GM19328 (cell line): ENCODE results near the gene GDF10.

Experiments
- ATAC-seq: cut with Tn5 transposase; IDR thresholded peaks from one replicate; pipeline ENCODE4 v1.9.1; 2021; ENCODE audit warnings: mild to moderate bottlenecking, moderate library complexity; ENCODE audit not compliant: unreplicated experiment

The GDF10 gene

GRCh38 chr10:47311932-47312662 lies 12.1 kb downstream of the GDF10 start:
- no peak for ATAC-seq

DNA sequence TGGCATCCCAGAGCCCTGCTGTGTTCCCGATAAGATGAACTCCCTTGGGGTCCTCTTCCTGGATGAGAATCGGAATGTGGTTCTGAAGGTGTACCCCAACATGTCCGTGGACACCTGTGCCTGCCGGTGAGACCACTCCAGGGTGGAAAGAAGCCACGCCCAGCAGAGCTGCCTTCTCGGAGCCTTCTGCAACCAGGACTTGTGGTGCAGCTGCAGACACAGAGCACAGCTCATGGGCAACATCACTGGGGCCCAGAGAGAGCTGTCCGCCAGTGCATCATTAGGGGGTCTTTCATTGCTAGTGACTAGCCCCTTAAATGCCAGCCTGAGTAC lies 12.6 kb downstream of the GDF10 start:
- no peak for ATAC-seq

DNA sequence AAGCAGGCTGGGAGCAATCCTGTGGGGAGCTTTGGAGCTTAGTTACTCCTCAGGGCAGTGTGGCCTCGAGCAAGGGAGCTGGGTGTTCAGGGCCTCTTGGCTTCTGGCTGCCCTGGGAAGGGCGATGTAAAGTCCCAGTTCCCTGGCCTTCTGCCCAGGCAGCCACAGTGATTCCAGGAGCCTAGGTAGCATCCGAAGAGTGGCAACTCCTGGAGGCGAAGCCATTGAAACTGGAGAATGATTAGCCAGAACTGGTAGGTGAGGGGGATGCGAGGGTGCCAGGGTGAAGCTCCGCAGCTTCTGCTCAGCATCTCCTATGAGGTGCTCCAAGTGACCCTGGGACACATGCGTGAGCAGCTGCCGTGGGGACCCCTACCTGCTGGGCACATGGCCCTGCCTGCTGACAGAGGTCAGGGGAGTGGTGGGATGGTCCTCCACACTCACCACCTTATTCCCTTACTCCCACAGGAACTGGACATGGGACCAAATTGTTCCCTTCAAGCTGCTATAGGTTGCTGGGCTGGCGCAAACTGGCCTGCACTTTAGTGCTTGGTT lies 14.5 kb downstream of the GDF10 start:
- ATAC-seq, result no peak

- no peak for ATAC-seq
These were observed 15.4 kb downstream of the GDF10 start for GRCh38 chr10:47315421-47315820.

- ATAC-seq, result no peak
These were observed 16.1 kb downstream of the GDF10 start for GRCh38 chr10:47316131-47316530.

GRCh38 chr10:47317251-47317650 lies 17.3 kb downstream of the GDF10 start:
- ATAC-seq, result no peak

GRCh38 chr10:47318706-47319105 lies 18.7 kb downstream of the GDF10 start:
- no peak for ATAC-seq

GRCh38 chr10:47319784-47320183 lies 19.8 kb downstream of the GDF10 start:
- ATAC-seq, result no peak

DNA sequence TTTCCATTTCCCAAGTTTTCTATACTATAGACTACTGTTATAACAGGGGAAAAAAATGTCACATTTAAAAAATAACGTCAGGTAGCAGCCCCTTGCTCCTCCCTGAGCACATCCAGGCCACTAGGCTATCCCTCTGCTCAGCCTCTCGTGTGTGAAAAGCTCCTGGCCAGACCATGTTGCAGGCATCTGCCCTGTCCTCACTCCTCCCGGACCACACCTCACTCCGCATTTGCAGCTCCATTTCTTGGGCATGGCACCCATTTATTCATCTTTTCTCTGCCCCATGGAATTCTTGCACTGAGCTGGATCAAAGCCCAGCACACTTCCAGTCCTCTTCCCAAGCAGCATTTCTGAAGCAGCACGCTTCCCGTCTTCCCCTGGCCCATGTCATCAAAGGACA lies 20.8 kb downstream of the GDF10 start:
- no peak for ATAC-seq

DNA sequence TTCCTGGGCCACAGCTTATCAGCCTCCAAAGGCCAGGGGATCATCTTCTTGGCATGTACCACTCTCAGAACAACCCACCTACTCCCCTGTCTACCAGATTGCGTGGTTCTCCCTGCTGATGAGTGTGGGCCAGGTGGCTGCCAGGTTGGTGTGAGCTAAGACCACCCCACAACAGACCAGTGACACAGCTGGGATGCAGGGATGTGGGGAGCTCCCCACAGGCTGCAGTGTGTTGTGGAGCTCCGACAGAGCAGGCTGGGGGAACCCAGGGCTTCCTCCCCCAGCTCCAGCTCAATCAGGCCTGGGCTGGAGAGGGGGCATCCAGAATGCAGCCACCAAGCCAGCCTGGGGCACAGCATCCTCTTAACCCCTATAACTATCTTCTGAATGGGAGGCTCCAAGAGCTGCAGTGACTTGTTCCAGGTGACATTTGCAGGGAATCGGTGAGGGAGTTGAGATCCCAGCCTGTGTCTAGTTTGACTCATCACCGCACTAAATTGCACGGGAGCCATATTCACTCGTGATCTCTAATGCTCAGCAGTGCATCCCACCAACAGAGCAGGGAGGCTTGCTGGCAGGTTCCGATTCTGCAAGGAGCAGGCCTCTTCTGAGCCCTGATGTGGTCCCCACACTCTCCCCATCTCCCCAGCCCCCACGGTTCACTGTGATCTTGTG lies 21.7 kb downstream of the GDF10 start:
- no peak for ATAC-seq

- ATAC-seq, result no peak
These were observed 22.5 kb downstream of the GDF10 start, which contains the start of gene GDF2 for GRCh38 chr10:47322300-47323061. TSS of gene GDF2 (plus strand) at chr10:47322454. CDS start at chr10:47322669, 215 bp downstream.

GRCh38 chr10:47323087-47323486 lies 23.1 kb downstream of the GDF10 start:
- ATAC-seq, result no peak

GRCh38 chr10:47323636-47324296 lies 23.8 kb downstream of the GDF10 start:
- ATAC-seq, result no peak

GRCh38 chr10:47325303-47326291 lies 25.6 kb downstream of the GDF10 start:
- no peak for ATAC-seq

GRCh38 chr10:47326306-47326926 lies 26.4 kb downstream of the GDF10 start:
- no peak for ATAC-seq

DNA sequence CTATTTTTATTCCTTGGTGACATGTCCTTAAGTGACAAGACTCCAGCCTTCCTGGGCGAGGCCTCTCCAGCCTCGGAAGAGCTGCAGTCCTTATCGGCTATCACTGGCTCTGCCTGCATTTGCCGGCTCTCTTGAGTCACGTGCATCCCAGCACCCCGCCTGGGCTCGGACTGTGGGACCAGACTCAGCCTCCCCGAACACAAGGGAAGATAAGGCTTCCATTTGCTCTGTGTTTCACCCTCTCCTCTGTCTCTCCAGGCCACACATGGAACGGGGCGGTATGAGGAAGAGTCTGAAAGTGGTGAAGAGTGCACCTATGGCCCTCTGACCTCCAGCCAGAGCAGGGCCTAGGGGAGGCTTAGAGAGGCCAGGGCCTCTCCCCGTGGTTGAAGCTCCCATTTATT lies 26.9 kb downstream of the GDF10 start:
- no peak for ATAC-seq

GRCh38 chr10:47329855-47330254 lies 29.9 kb downstream of the GDF10 start:
- no peak for ATAC-seq

GRCh38 chr10:47330366-47330765 lies 30.4 kb downstream of the GDF10 start:
- no peak for ATAC-seq

- ATAC-seq, result no peak
These were observed 30.8 kb downstream of the GDF10 start for GRCh38 chr10:47330804-47331203.
